Islet precursor cell (in vitro differentiated cells): ENCODE results near the gene DAPK1.
A peak's percentile ranks its signal among the peaks of the same experiment; 100 is the strongest.

Experiments used
- DNase-seq: peaks from one replicate; pipeline ENCODE4 v3.0.0-alpha.2; 2018

Gene DAPK1

GRCh38 chr9:87595610-87596009 is 97.9 kb downstream of the DAPK1 start:
- DNase-seq, result no peak

GRCh38 chr9:87596862-87597261 is 99.2 kb downstream of the DAPK1 start:
- no peak for DNase-seq

- DNase-seq, result peak; percentile 67
Observed at GRCh38 chr9:87597710-87598443, 100.2 kb downstream of the DAPK1 start.

GRCh38 chr9:87599901-87600610 is 102.4 kb downstream of the DAPK1 start:
- DNase-seq, result no peak

GRCh38 chr9:87601176-87601575 is 103.5 kb downstream of the DAPK1 start:
- peak; percentile 60 for DNase-seq

- DNase-seq, result no peak
Observed at GRCh38 chr9:87601595-87601994, 103.9 kb downstream of the DAPK1 start.

GRCh38 chr9:87602933-87603643 is 105.4 kb downstream of the DAPK1 start:
- no peak for DNase-seq

GRCh38 chr9:87603854-87604490 is 106.3 kb downstream of the DAPK1 start:
- DNase-seq, result no peak

- DNase-seq, result no peak
Observed at GRCh38 chr9:87604886-87605588, 107.4 kb downstream of the DAPK1 start.

- no peak for DNase-seq
Observed at GRCh38 chr9:87605676-87606075, 108.0 kb downstream of the DAPK1 start.

- DNase-seq, result peak; percentile 68
Observed at GRCh38 chr9:87606841-87607521, 109.3 kb downstream of the DAPK1 start.

GRCh38 chr9:87607859-87608258 is 110.2 kb downstream of the DAPK1 start:
- DNase-seq, result no peak

- DNase-seq, result no peak
Observed at GRCh38 chr9:87609002-87609401, 111.3 kb downstream of the DAPK1 start.

GRCh38 chr9:87609486-87609885 is 111.8 kb downstream of the DAPK1 start:
- DNase-seq, result no peak

- no peak for DNase-seq
Observed at GRCh38 chr9:87610200-87611155, 112.8 kb downstream of the DAPK1 start.

- DNase-seq, result no peak
Observed at GRCh38 chr9:87611776-87612175, 114.1 kb downstream of the DAPK1 start.

- no peak for DNase-seq
Observed at GRCh38 chr9:87612536-87612935, 114.9 kb downstream of the DAPK1 start.

- no peak for DNase-seq
Observed at GRCh38 chr9:87613265-87614111, 115.8 kb downstream of the DAPK1 start.

- DNase-seq, result no peak
Observed at GRCh38 chr9:87614397-87614796, 116.7 kb downstream of the DAPK1 start.

GRCh38 chr9:87615136-87615535 is 117.5 kb downstream of the DAPK1 start:
- DNase-seq, result no peak
